ENCODE results near the gene SECISBP2L. TPM values are rescaled to one million over a fixed set of nuclear protein-coding genes. Genes with fewer than 3 reads are reported as not detected.
A peak's percentile ranks its signal among the peaks of the same experiment; 100 is the strongest.

Gene SECISBP2L
- total RNA-seq, 1 experiment from 2014 or later, result 40.5 TPM

DNA sequence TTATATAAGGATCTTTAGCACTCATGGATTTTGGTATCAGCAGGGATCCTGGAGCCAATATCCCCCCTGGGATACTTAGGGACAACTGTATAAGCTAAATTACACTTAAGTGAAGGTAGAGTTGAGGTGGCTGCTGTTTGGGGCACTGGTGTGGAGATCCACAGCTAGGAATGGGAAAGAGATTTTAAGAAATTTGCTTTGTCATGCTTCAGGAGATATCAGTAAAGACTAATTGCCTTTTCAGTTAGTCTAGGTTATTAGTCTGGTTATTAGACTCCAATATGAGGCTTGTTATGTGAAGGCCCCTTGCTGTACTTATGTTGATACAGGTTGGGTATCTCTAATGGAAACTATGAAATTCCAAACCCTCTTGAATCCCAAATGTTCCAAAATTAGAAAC is 1.2 kb upstream of the SECISBP2L start:
- ATAC-seq (no peak), DNase-seq (ENCODE audit: low read depth, low spot score) (no peak)
- H3K27me3 ChIP-seq (ENCODE audit: control insufficient read depth, insufficient read depth, low read length), result no peaks in the 10 kb centered on the region
- CTCF ChIA-PET, result interaction anchor here (0.7 to 1.3 kb wide), 2 partner anchors 19 to 72 kb away, joined by 3 read pairs; no protein-coding TSS in a partner anchor
- no peaks in the 10 kb centered on the region for H3K9me3 ChIP-seq (ENCODE audit: control insufficient read depth, insufficient read depth, low read depth, low read length)
- POLR2A ChIA-PET, result interaction anchor here (0.6 kb wide), 1 partner anchor 12 kb away, joined by 3 read pairs; no protein-coding TSS in a partner anchor
- BruUV-seq (replicated peaks), result no TSS peak
- intact Hi-C loops (cut with micrococcal nuclease; ENCODE audit: unreplicated experiment) (no loop called here), in situ Hi-C loops (cut with HindIII; ENCODE audit: low pct_unique_long_range_greater_than_20kb, low sequenced_read_pairs) (no loop called here)
- peaks cover 9% of the 10 kb centered on the region for H3K4me1 ChIP-seq (ENCODE audit: control insufficient read depth, insufficient read depth, low read length)
- TF ChIP-seq, protein P1, sequence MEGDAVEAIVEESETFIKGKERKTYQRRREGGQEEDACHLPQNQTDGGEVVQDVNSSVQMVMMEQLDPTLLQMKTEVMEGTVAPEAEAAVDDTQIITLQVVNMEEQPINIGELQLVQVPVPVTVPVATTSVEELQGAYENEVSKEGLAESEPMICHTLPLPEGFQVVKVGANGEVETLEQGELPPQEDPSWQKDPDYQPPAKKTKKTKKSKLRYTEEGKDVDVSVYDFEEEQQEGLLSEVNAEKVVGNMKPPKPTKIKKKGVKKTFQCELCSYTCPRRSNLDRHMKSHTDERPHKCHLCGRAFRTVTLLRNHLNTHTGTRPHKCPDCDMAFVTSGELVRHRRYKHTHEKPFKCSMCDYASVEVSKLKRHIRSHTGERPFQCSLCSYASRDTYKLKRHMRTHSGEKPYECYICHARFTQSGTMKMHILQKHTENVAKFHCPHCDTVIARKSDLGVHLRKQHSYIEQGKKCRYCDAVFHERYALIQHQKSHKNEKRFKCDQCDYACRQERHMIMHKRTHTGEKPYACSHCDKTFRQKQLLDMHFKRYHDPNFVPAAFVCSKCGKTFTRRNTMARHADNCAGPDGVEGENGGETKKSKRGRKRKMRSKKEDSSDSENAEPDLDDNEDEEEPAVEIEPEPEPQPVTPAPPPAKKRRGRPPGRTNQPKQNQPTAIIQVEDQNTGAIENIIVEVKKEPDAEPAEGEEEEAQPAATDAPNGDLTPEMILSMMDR (IDR thresholded peaks at IDR 0.05), result no peak
- TF ChIP-seq TCF7L2 (IDR thresholded peaks at IDR 0.05; ENCODE audit: low read depth, low read length) (no peak), POLR2AphosphoS5 (IDR thresholded peaks at IDR 0.05; ENCODE audit: low read depth, low read length) (no peak), SIN3A (IDR thresholded peaks at IDR 0.05; ENCODE audit: borderline replicate concordance, insufficient read depth, low read depth, low read length) (no peak)
- TF ChIP-seq, protein P2, sequence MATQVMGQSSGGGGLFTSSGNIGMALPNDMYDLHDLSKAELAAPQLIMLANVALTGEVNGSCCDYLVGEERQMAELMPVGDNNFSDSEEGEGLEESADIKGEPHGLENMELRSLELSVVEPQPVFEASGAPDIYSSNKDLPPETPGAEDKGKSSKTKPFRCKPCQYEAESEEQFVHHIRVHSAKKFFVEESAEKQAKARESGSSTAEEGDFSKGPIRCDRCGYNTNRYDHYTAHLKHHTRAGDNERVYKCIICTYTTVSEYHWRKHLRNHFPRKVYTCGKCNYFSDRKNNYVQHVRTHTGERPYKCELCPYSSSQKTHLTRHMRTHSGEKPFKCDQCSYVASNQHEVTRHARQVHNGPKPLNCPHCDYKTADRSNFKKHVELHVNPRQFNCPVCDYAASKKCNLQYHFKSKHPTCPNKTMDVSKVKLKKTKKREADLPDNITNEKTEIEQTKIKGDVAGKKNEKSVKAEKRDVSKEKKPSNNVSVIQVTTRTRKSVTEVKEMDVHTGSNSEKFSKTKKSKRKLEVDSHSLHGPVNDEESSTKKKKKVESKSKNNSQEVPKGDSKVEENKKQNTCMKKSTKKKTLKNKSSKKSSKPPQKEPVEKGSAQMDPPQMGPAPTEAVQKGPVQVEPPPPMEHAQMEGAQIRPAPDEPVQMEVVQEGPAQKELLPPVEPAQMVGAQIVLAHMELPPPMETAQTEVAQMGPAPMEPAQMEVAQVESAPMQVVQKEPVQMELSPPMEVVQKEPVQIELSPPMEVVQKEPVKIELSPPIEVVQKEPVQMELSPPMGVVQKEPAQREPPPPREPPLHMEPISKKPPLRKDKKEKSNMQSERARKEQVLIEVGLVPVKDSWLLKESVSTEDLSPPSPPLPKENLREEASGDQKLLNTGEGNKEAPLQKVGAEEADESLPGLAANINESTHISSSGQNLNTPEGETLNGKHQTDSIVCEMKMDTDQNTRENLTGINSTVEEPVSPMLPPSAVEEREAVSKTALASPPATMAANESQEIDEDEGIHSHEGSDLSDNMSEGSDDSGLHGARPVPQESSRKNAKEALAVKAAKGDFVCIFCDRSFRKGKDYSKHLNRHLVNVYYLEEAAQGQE (IDR thresholded peaks at IDR 0.05; ENCODE audit: insufficient read depth in 1 of 2, low read depth in 2 of 2, low read length in 1 of 2), result no peak
- H3K36me3 ChIP-seq (ENCODE audit: control insufficient read depth, insufficient read depth, low read length), result peaks cover 10% of the 10 kb centered on the region; the same call in 1 of the 2 replicates
- no peak overlapping the region for H3K4me3 ChIP-seq (ENCODE audit: low read depth in 2 of 2, low read length in 2 of 2)
- H3K27ac ChIP-seq (ENCODE audit: low read length), result no peak overlapping the region; the same call in 1 of the 2 replicates

GRCh38 chr15:49045751-49046219 is 461 bp downstream of the SECISBP2L start:
- H3K36me3 ChIP-seq (ENCODE audit: control insufficient read depth, insufficient read depth, low read length), result peaks cover 10% of the 10 kb centered on the region; the same call in 1 of the 2 replicates
- no peaks in the 10 kb centered on the region for H3K27me3 ChIP-seq (ENCODE audit: control insufficient read depth, insufficient read depth, low read length)
- POLR2A ChIA-PET, result interaction anchor here (0.5 to 1.1 kb wide), 3 partner anchors 18 to 60 kb away, joined by 3 to 8 read pairs (median 3); no protein-coding TSS in a partner anchor
- peak; percentile 63 for ATAC-seq
- no peaks in the 10 kb centered on the region for H3K9me3 ChIP-seq (ENCODE audit: control insufficient read depth, insufficient read depth, low read depth, low read length)
- in situ Hi-C loops (cut with HindIII; ENCODE audit: low pct_unique_long_range_greater_than_20kb, low sequenced_read_pairs) (no loop called here), intact Hi-C loops (cut with micrococcal nuclease; ENCODE audit: unreplicated experiment) (no loop called here)
- no peak for DNase-seq (ENCODE audit: low read depth, low spot score)
- CTCF ChIA-PET, result interaction anchor here (0.6 kb wide), 1 partner anchor 70 kb away, joined by 3 read pairs; no protein-coding TSS in a partner anchor
- no TSS peak for BruUV-seq (replicated peaks)
- TF ChIP-seq TCF7L2 (IDR thresholded peaks at IDR 0.05; ENCODE audit: low read depth, low read length), result no peak
- TF ChIP-seq, protein P2 (IDR thresholded peaks at IDR 0.05; ENCODE audit: insufficient read depth in 1 of 2, low read depth in 2 of 2, low read length in 1 of 2), result no peak
- no peak for TF ChIP-seq SIN3A (IDR thresholded peaks at IDR 0.05; ENCODE audit: borderline replicate concordance, insufficient read depth, low read depth, low read length)
- TF ChIP-seq, protein P1 (IDR thresholded peaks at IDR 0.05), result no peak
- no peak for TF ChIP-seq POLR2AphosphoS5 (IDR thresholded peaks at IDR 0.05; ENCODE audit: low read depth, low read length)
- peak overlapping the region; percentile 95 for H3K27ac ChIP-seq (ENCODE audit: low read length)
- H3K4me1 ChIP-seq (ENCODE audit: control insufficient read depth, insufficient read depth, low read length), result peaks cover 13% of the 10 kb centered on the region
- peak overlapping the region; percentile 78 to 98 for H3K4me3 ChIP-seq (ENCODE audit: low read depth in 2 of 2, low read length in 2 of 2)
